ENCODE results near the gene NPFF.

NPFF gene

GRCh38 chr12:53497461-53497860, 9.8 kb downstream of the NPFF start:
- DNase-seq: no peak
- Histone ChIP-seq H3K36me3 (replicated peaks) (no peaks in the 10 kb centered on the region), H3K27ac (no peak overlapping the region), H3K4me3 (ENCODE audit: low read depth, low read length) (no peak overlapping the region), H3K27me3 (replicated peaks) (no peaks in the 10 kb centered on the region)
- no peak for TF ChIP-seq CTCF (IDR thresholded peaks at IDR 0.05; ENCODE audit: low read depth, low read length, missing control alignments)
- in situ Hi-C loops (cut with HindIII; ENCODE audit: low pct_ligation_motif_present, low sequenced_read_pairs): no loop called here

- Histone ChIP-seq H3K27me3 (replicated peaks) (no peaks in the 10 kb centered on the region), H3K36me3 (replicated peaks) (no peaks in the 10 kb centered on the region), H3K4me3 (ENCODE audit: low read depth, low read length) (no peak overlapping the region), H3K27ac (no peak overlapping the region)
- in situ Hi-C loops (cut with HindIII; ENCODE audit: low pct_ligation_motif_present, low sequenced_read_pairs): no loop called here
- DNase-seq: no peak
- no peak for TF ChIP-seq CTCF (IDR thresholded peaks at IDR 0.05; ENCODE audit: low read depth, low read length, missing control alignments)
These were observed 10.6 kb downstream of the NPFF start for GRCh38 chr12:53496752-53497032.

- TF ChIP-seq CTCF (IDR thresholded peaks at IDR 0.05; ENCODE audit: low read depth, low read length, missing control alignments): no peak
- peak; percentile 34 for DNase-seq
- in situ Hi-C loops (cut with HindIII; ENCODE audit: low pct_ligation_motif_present, low sequenced_read_pairs): no loop called here
- no peaks in the 10 kb centered on the region for H3K36me3 ChIP-seq (replicated peaks)
- no peaks in the 10 kb centered on the region for H3K27me3 ChIP-seq (replicated peaks)
- no peak overlapping the region for H3K27ac ChIP-seq
- H3K4me3 ChIP-seq (ENCODE audit: low read depth, low read length): no peak overlapping the region
These were observed 11.2 kb downstream of the NPFF start for GRCh38 chr12:53495903-53496751.

GRCh38 chr12:53493610-53494391, 13.5 kb downstream of the NPFF start:
- DNase-seq: no peak

GRCh38 chr12:53492830-53493609, 14.3 kb downstream of the NPFF start:
- Histone ChIP-seq H3K27me3 (replicated peaks) (no peaks in the 10 kb centered on the region), H3K27ac (no peak overlapping the region), H3K4me3 (ENCODE audit: low read depth, low read length) (peak overlapping the region; percentile 60), H3K36me3 (replicated peaks) (no peaks in the 10 kb centered on the region)
- in situ Hi-C loops (cut with HindIII; ENCODE audit: low pct_ligation_motif_present, low sequenced_read_pairs): no loop called here
- no peak for TF ChIP-seq CTCF (IDR thresholded peaks at IDR 0.05; ENCODE audit: low read depth, low read length, missing control alignments)
- DNase-seq: peak; percentile 84

More at GRCh38 chr12:53493610-53494391, 13.5 kb downstream of the NPFF start:
- in situ Hi-C loops (cut with HindIII; ENCODE audit: low pct_ligation_motif_present, low sequenced_read_pairs): no loop called here
- H3K4me3 ChIP-seq (ENCODE audit: low read depth, low read length): peak overlapping the region; percentile 60
- TF ChIP-seq CTCF (IDR thresholded peaks at IDR 0.05; ENCODE audit: low read depth, low read length, missing control alignments): no peak
- no peak overlapping the region for H3K27ac ChIP-seq
- no peaks in the 10 kb centered on the region for H3K36me3 ChIP-seq (replicated peaks)
- no peaks in the 10 kb centered on the region for H3K27me3 ChIP-seq (replicated peaks)
